AG09319 (cell line): ENCODE data around the gene GRM5.
"Not testable (repeated sequence)": the region's sequence is repeated elsewhere in the genome, so short reads cannot be mapped to it uniquely, and the experiment has no call there.

ENCODE experiments used
- DNase-seq: peaks from one replicate; pipeline ENCODE4 v3.0.0-alpha.2; 2010; ENCODE audit warnings: low read depth; ENCODE audit errors: extremely low read depth
- CTCF ChIP-seq: IDR thresholded peaks from 2 replicates; pipeline ENCODE4 v1.5.1; 2011; ENCODE audit warnings: low read depth, mild to moderate bottlenecking, inconsistent platforms, low read length, moderate library complexity

GRM5 gene

GRCh38 chr11:88849368-88849767 lies 216.4 kb downstream of the GRM5 start:
- DNase-seq: no peak
- no peak for TF ChIP-seq CTCF

- DNase-seq: not testable (repeated sequence)
These were observed 219.5 kb downstream of the GRM5 start for GRCh38 chr11:88846266-88846665.

GRCh38 chr11:88844941-88845340 lies 220.8 kb downstream of the GRM5 start:
- DNase-seq: not testable (repeated sequence)

- not testable (repeated sequence) for DNase-seq
These were observed 221.9 kb downstream of the GRM5 start for GRCh38 chr11:88843766-88844426.

GRCh38 chr11:88838139-88838538 lies 227.6 kb downstream of the GRM5 start:
- DNase-seq: not testable (repeated sequence)

- DNase-seq: not testable (repeated sequence)
These were observed 230.1 kb downstream of the GRM5 start for GRCh38 chr11:88835709-88836108.

- DNase-seq: no peak
- no peak for TF ChIP-seq CTCF
These were observed 234.4 kb downstream of the GRM5 start for GRCh38 chr11:88831303-88831890.

- no peak for DNase-seq
These were observed 238.6 kb downstream of the GRM5 start for GRCh38 chr11:88827018-88827676.

GRCh38 chr11:88819616-88820015 lies 246.2 kb downstream of the GRM5 start:
- DNase-seq: no peak
- TF ChIP-seq CTCF: no peak

More at GRCh38 chr11:88827018-88827676, 238.6 kb downstream of the GRM5 start:
- TF ChIP-seq CTCF: no peak

GRCh38 chr11:88818978-88819377 lies 246.8 kb downstream of the GRM5 start:
- TF ChIP-seq CTCF: no peak
- DNase-seq: no peak
